Body of pancreas (tissue), 4 donors: ENCODE results near the gene ANO4.

Source experiments
- POLR2A ChIP-seq, 3 donors: fragments of 450-650 bp; IDR thresholded peaks; one replicate each; pipeline ENCODE4 v1.6.1; 2016; ENCODE audit warnings: antibody characterized with exemption in 3 of 3, mild to moderate bottlenecking in 2 of 3
- TF ChIP-seq, protein P1 (sequence below), 7 experiments: fragments of 450-650 bp in 4 of 7; fragments of 200-600 bp in 3 of 7; sonication (generic) in 3 of 7; IDR thresholded peaks; one replicate each; pipeline ENCODE4 v1.5.1; 2016 to 2019; ENCODE audit warnings: antibody characterized with exemption in 7 of 7

DNA sequence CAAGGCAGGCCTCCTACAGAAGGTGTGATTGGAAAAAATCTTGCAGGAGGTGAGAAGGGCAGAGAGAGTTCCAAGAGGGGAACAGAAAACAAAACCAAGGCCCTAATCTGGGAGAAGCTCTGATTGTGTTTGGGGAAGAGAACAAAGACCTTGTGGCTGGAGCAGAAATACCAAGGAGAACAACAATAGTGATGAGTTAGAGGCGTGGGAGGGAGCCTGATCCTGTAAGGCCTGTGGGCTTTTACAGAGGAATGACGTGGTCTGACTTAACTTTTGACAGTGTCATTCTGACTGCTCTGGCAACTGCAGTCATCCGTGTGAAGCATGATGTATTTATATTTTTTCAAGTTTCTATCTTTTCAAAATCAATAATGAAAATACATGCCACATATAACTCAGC, 200.6 kb downstream of the ANO4 start:
- TF ChIP-seq, protein P1, sequence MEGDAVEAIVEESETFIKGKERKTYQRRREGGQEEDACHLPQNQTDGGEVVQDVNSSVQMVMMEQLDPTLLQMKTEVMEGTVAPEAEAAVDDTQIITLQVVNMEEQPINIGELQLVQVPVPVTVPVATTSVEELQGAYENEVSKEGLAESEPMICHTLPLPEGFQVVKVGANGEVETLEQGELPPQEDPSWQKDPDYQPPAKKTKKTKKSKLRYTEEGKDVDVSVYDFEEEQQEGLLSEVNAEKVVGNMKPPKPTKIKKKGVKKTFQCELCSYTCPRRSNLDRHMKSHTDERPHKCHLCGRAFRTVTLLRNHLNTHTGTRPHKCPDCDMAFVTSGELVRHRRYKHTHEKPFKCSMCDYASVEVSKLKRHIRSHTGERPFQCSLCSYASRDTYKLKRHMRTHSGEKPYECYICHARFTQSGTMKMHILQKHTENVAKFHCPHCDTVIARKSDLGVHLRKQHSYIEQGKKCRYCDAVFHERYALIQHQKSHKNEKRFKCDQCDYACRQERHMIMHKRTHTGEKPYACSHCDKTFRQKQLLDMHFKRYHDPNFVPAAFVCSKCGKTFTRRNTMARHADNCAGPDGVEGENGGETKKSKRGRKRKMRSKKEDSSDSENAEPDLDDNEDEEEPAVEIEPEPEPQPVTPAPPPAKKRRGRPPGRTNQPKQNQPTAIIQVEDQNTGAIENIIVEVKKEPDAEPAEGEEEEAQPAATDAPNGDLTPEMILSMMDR (IDR thresholded peaks at IDR 0.05): no peak
- TF ChIP-seq POLR2A (IDR thresholded peaks at IDR 0.05): no peak
